ENCODE results near the gene GMDS. TPM values are rescaled to one million over a fixed set of nuclear protein-coding genes. Genes with fewer than 3 reads are reported as not detected.
A peak's percentile ranks its signal among the peaks of the same experiment; 100 is the strongest.

The GMDS gene
- total RNA-seq, 6 experiments from 2014 or later, result 13.2 to 18.0 (median 14.7) TPM

DNA sequence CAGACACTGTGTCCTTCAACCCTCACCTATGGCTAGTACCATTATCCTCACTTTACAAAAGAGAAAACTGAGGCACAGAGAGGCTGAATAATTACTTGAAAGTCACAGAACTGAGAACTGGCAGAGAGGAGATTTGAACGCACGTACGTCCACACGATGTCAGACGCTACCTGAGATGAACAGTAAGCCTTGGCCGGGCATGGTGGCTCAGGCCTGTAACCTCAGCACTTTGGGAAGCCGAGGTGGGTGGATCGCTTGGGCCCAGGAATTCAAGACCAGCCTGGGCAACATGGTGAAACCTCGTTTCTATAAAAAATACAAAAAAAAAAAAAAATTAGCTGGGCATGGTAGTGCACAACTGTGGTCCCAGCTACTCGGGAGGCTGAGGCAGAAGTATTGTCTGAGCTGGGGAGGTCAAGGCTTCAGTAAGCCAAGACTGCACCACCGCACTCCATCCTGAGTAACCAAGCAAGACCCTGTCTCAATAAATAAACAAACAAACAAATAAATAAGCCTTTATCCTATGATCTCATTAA, 20.5 kb downstream of the GMDS start:
- H3K4me1 Mint-ChIP-seq (ENCODE audit: low read depth), result peaks cover 9% of the 10 kb centered on the region
- no peaks in the 10 kb centered on the region for H3K36me3 Mint-ChIP-seq (ENCODE audit: low read depth)
- no peak overlapping the region for H3K27ac Mint-ChIP-seq
- no peak for TF ChIP-seq CTCF (IDR thresholded peaks at IDR 0.05)
- no peaks in the 10 kb centered on the region; the same call in 1 of the 2 replicates for H3K27me3 Mint-ChIP-seq (ENCODE audit: insufficient read depth)
- no peak for DNase-seq
- no peak overlapping the region for H3K4me3 Mint-ChIP-seq
- H3K9me3 Mint-ChIP-seq, result no peaks in the 10 kb centered on the region

DNA sequence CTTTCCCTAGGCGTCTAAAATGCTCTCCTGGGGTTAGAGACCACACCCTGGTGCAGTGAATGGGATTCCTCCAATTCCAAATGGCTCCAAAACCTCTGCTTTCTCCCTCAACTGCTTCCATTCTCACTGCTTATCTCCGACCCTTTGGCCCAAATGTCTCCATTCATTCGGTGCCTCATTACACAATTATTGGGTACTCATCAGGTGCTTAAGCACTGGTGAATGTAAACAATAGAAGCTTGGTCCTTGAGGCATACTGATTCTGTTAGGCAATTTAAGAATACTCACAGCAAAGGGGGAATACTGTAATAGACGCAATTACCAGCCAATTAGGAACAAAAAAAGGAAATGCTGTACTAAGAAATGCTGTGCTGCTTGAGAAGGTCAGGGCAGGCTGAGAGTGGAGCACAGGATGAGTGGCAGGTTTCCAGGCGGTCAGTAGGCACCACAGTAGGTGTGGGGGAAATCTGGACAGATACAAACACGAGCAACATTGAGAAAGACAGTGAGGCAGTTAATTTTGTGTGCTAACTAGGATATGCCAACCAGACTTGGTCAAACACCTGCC, 23.0 kb downstream of the GMDS start:
- Mint-ChIP-seq H3K36me3 (ENCODE audit: low read depth) (no peaks in the 10 kb centered on the region), H3K27ac (no peak overlapping the region), H3K9me3 (no peaks in the 10 kb centered on the region), H3K4me3 (peak overlapping the region; percentile 70; the same call in 1 of the 2 replicates), H3K4me1 (ENCODE audit: low read depth) (peaks cover 9% of the 10 kb centered on the region), H3K27me3 (ENCODE audit: insufficient read depth) (no peaks in the 10 kb centered on the region; the same call in 1 of the 2 replicates)
- no peak for DNase-seq
- TF ChIP-seq CTCF (IDR thresholded peaks at IDR 0.05), result no peak

GRCh38 chr6:2221726-2222274, 23.6 kb downstream of the GMDS start:
- Mint-ChIP-seq H3K27me3 (ENCODE audit: insufficient read depth) (no peaks in the 10 kb centered on the region; the same call in 1 of the 2 replicates), H3K4me1 (ENCODE audit: low read depth) (peaks cover 9% of the 10 kb centered on the region), H3K9me3 (no peaks in the 10 kb centered on the region), H3K27ac (no peak overlapping the region), H3K36me3 (ENCODE audit: low read depth) (no peaks in the 10 kb centered on the region), H3K4me3 (peak overlapping the region; percentile 70; the same call in 1 of the 2 replicates)
- DNase-seq, result no peak
- TF ChIP-seq CTCF (IDR thresholded peaks at IDR 0.05), result no peak

- no peak for TF ChIP-seq CTCF (IDR thresholded peaks at IDR 0.05)
- no peaks in the 10 kb centered on the region; the same call in 1 of the 2 replicates for H3K27me3 Mint-ChIP-seq (ENCODE audit: insufficient read depth)
- no peak overlapping the region for H3K27ac Mint-ChIP-seq
- no peak overlapping the region for H3K4me3 Mint-ChIP-seq
- no peaks in the 10 kb centered on the region; the same call in 1 of the 2 replicates for H3K4me1 Mint-ChIP-seq (ENCODE audit: low read depth)
- no peaks in the 10 kb centered on the region for H3K36me3 Mint-ChIP-seq (ENCODE audit: low read depth)
- H3K9me3 Mint-ChIP-seq, result no peaks in the 10 kb centered on the region
- DNase-seq, result no peak
These were observed 25.3 kb downstream of the GMDS start for GRCh38 chr6:2220154-2220553.

GRCh38 chr6:2218866-2219265, 26.5 kb downstream of the GMDS start:
- H3K27ac Mint-ChIP-seq, result no peak overlapping the region
- H3K4me3 Mint-ChIP-seq, result no peak overlapping the region
- TF ChIP-seq CTCF (IDR thresholded peaks at IDR 0.05), result no peak
- no peaks in the 10 kb centered on the region for H3K36me3 Mint-ChIP-seq (ENCODE audit: low read depth)
- no peaks in the 10 kb centered on the region; the same call in 1 of the 2 replicates for H3K4me1 Mint-ChIP-seq (ENCODE audit: low read depth)
- no peak for DNase-seq
- no peaks in the 10 kb centered on the region; the same call in 1 of the 2 replicates for H3K27me3 Mint-ChIP-seq (ENCODE audit: insufficient read depth)
- H3K9me3 Mint-ChIP-seq, result no peaks in the 10 kb centered on the region
